Measurements from ENCODE around the gene ZNF75A.

DNA sequence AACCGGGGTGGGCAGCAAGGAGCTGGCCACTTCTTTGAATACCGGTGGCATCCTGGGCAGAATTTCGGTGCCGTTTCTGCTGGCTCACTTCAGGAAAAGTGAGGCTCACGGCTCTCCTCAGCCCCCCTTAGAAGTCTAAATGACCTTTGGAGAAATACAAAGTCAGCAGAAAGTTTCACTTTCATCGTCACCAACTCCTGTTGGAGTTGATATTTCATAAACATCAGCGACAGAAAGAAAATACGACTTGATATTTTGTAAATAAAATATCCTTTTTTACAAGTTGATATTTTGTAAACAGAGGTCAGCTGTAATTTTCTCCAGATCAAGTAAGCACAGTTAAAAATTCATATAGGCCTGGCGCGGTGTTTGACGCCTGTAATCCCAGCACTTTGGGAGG lies 781 bp downstream of the ZNF75A start:
- TF ChIP-seq, protein P1, sequence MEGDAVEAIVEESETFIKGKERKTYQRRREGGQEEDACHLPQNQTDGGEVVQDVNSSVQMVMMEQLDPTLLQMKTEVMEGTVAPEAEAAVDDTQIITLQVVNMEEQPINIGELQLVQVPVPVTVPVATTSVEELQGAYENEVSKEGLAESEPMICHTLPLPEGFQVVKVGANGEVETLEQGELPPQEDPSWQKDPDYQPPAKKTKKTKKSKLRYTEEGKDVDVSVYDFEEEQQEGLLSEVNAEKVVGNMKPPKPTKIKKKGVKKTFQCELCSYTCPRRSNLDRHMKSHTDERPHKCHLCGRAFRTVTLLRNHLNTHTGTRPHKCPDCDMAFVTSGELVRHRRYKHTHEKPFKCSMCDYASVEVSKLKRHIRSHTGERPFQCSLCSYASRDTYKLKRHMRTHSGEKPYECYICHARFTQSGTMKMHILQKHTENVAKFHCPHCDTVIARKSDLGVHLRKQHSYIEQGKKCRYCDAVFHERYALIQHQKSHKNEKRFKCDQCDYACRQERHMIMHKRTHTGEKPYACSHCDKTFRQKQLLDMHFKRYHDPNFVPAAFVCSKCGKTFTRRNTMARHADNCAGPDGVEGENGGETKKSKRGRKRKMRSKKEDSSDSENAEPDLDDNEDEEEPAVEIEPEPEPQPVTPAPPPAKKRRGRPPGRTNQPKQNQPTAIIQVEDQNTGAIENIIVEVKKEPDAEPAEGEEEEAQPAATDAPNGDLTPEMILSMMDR (IDR thresholded peaks at IDR 0.05), result no peak
- no peak for TF ChIP-seq ZFX (IDR thresholded peaks at IDR 0.05; ENCODE audit: borderline replicate concordance)
